Testis (tissue), 2 donors: ENCODE data around the gene BCL7B.

Source experiments
- CTCF ChIP-seq, 3 experiments: fragments of 450-650 bp in 2 of 3; fragments of 200-600 bp in 1 of 3; sonication (generic) in 1 of 3; IDR thresholded peaks; one replicate each; pipeline ENCODE4 v1.5.1; 2016 to 2019; ENCODE audit warnings: antibody characterized with exemption in 3 of 3, mild to moderate bottlenecking in 2 of 3, moderate library complexity in 1 of 3
- POLR2A ChIP-seq: fragments of 450-650 bp; IDR thresholded peaks from one replicate; pipeline ENCODE4 v1.6.1; 2017; ENCODE audit warnings: antibody characterized with exemption, mild to moderate bottlenecking, moderate library complexity

GRCh38 chr7:73518470-73518869 is 39.0 kb downstream of the BCL7B start:
- TF ChIP-seq CTCF (IDR thresholded peaks at IDR 0.05) (no peak), POLR2A (no peak)
